ENCODE results near the gene INPP5J.

DNA sequence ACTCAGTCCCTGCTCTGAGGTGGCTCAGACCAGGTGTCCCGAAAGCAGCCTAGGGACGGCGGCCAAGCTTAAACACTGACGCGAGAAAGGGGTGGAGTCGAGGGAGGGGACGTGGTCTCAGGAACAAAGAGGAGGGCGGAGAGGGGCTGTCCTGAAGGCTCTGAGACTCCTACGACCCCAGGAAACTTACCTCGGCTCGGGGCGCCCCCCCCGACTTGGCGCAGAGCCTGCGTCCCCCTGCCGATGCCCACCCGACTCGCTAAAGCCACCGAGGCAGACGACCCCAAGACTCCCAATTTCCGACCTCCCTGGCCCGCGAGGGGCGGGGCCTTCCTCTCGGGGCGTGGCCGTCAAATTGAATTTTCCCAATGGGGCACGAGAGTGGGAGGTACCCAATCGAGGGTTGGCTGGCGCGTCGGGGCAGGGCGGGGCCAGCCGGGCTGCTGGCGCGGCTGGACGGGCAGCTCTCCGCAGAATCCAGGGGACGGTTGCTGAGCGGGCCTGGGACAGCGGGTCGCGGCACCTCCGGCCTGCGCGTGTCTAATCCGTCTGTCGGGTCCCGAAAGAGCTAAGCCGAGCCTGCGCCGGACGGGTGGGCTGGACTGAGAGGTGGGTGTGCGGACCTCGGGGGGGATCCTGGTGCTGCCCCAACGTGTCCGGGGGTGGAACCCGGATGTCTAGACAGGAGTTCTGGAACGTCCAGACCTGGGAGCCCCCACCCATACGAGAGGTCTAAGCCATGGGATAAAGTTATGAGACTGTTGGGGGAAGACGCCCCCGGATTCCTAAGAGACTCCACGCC is 41.7 kb upstream of the INPP5J start, which contains the start of gene SMTN:
- TF ChIP-seq CTCF (IDR thresholded peaks at IDR 0.05; ENCODE audit: poor library complexity, severe bottlenecking) (no peak), EZH2 (IDR thresholded peaks at IDR 0.05; ENCODE audit: borderline replicate concordance, insufficient read depth, low read length, poor library complexity, severe bottlenecking) (no peak)
